Neural progenitor cell (in vitro differentiated cells): ENCODE data around the gene LIPC. TPM values are rescaled to one million over a fixed set of nuclear protein-coding genes. Genes with fewer than 3 reads are reported as not detected.

Experiments
- DNase-seq: peaks from one replicate; pipeline ENCODE4 v3.0.0-alpha.2; 2016; ENCODE audit warnings: low spot score
- H2AFZ ChIP-seq: fragments of 200-600 bp; sonication (generic); replicated peaks from 2 replicates; pipeline ENCODE4 v1.6.1; 2016; ENCODE audit warnings: antibody characterized with exemption
- H3F3A ChIP-seq: fragments of 200-600 bp; sonication (generic); 2 replicates; pipeline ENCODE4 v1.6.1; 2016; ENCODE audit warnings: antibody characterized with exemption, low read depth
- H3K27ac ChIP-seq: fragments of 200-600 bp; sonication (generic); 2 replicates; pipeline ENCODE4 v1.5.1; 2016; ENCODE audit warnings: mild to moderate bottlenecking
- H3K27me3 ChIP-seq: fragments of 200-600 bp; sonication (generic); 2 replicates; pipeline ENCODE4 v1.6.1; 2016; ENCODE audit warnings: mild to moderate bottlenecking, moderate library complexity
- H3K36me3 ChIP-seq: fragments of 200-600 bp; sonication (generic); 2 replicates; pipeline ENCODE4 v1.5.1; 2016
- H3K4me1 ChIP-seq: fragments of 200-600 bp; sonication (generic); 2 replicates; pipeline ENCODE4 v1.6.1; 2016; ENCODE audit warnings: mixed run types
- H3K4me2 ChIP-seq: fragments of 200-600 bp; sonication (generic); 2 replicates; pipeline ENCODE4 v1.6.1; 2016
- H3K4me3 ChIP-seq: fragments of 200-600 bp; sonication (generic); 2 replicates; pipeline ENCODE4 v1.5.1; 2016
- H3K79me2 ChIP-seq: fragments of 200-600 bp; sonication (generic); 2 replicates; pipeline ENCODE4 v1.6.1; 2016; ENCODE audit warnings: low read depth
- H3K9ac ChIP-seq: fragments of 200-600 bp; sonication (generic); 2 replicates; pipeline ENCODE4 v1.6.1; 2016
- H3K9me3 ChIP-seq: fragments of 200-600 bp; sonication (generic); 2 replicates; pipeline ENCODE4 v1.5.1; 2016; ENCODE audit warnings: low read depth
- H4K20me1 ChIP-seq: fragments of 200-600 bp; sonication (generic); 2 replicates; pipeline ENCODE4 v1.6.1; 2016; ENCODE audit warnings: low read depth
- H3K27ac Mint-ChIP-seq: 3 replicates; pipeline ENCODE4 v1.8.0; 2021; ENCODE audit warnings: mixed read lengths
- H3K27me3 Mint-ChIP-seq: 2 replicates; pipeline ENCODE4 v1.8.0; 2022; ENCODE audit warnings: low read depth, mild to moderate bottlenecking, inconsistent platforms, moderate library complexity, mixed read lengths; ENCODE audit not compliant: insufficient read depth
- H3K36me3 Mint-ChIP-seq: 3 replicates; pipeline ENCODE4 v1.8.0; 2021; ENCODE audit warnings: mixed read lengths
- H3K4me1 Mint-ChIP-seq: 3 replicates; pipeline ENCODE4 v1.8.0; 2021; ENCODE audit warnings: mixed read lengths
- H3K4me3 Mint-ChIP-seq: 3 replicates; pipeline ENCODE4 v1.8.0; 2021; ENCODE audit warnings: mild to moderate bottlenecking, moderate library complexity, mixed read lengths
- H3K9me3 Mint-ChIP-seq: 3 replicates; pipeline ENCODE4 v1.8.0; 2020; ENCODE audit warnings: mixed read lengths
- CTCF ChIP-seq: fragments of 200-600 bp; sonication (generic); IDR thresholded peaks from 2 replicates; pipeline ENCODE4 v1.5.1; 2017; ENCODE audit warnings: antibody characterized with exemption, mild to moderate bottlenecking
- EZH2 ChIP-seq: fragments of 200-600 bp; sonication (generic); IDR thresholded peaks from 2 replicates; pipeline ENCODE4 v1.6.1; 2017; ENCODE audit warnings: antibody characterized with exemption, mild to moderate bottlenecking, moderate library complexity
- EZH2phosphoT487 ChIP-seq: fragments of 200-600 bp; sonication (generic); IDR thresholded peaks from 2 replicates; pipeline ENCODE4 v1.6.1; 2017; ENCODE audit warnings: antibody characterized with exemption
- total RNA-seq: library from RNA; depleted of rRNA; stranded (reverse); fragments of >200 nt; gene quantifications from 2 replicates; pipeline ENCODE4 v1.2.3, GENCODE V29; 2015; ENCODE audit warnings: low replicate concordance

Gene LIPC
- total RNA-seq, 1 donor from 2014 or later = not detected

- Histone ChIP-seq H3K79me2 (no peaks in the 10 kb centered on the region), H3K27me3 (no peaks in the 10 kb centered on the region), H3K36me3 (no peaks in the 10 kb centered on the region), H3K27ac (no peak overlapping the region), H3K4me2 (no peak overlapping the region), H4K20me1 (no peaks in the 10 kb centered on the region), H3K4me1 (no peaks in the 10 kb centered on the region), H3F3A (no peaks in the 10 kb centered on the region), H3K4me3 (no peak overlapping the region), H2AFZ (no peak overlapping the region), H3K9me3 (no peaks in the 10 kb centered on the region), H3K9ac (no peak overlapping the region)
- peaks cover 29% of the 10 kb centered on the region for H3K4me1 Mint-ChIP-seq
- H3K4me3 Mint-ChIP-seq = no peak overlapping the region
- no peak overlapping the region for H3K27ac Mint-ChIP-seq
- DNase-seq = no peak
- H3K27me3 Mint-ChIP-seq = peaks cover 4% of the 10 kb centered on the region
- H3K9me3 Mint-ChIP-seq = no peaks in the 10 kb centered on the region
- no peak for TF ChIP-seq EZH2phosphoT487
- no peaks in the 10 kb centered on the region for H3K36me3 Mint-ChIP-seq
Measured at GRCh38 chr15:58454950-58455401, 23.2 kb downstream of the LIPC start.

GRCh38 chr15:58457466-58457965 lies 25.7 kb downstream of the LIPC start:
- Histone ChIP-seq H2AFZ (no peak overlapping the region), H3K4me3 (no peak overlapping the region), H3F3A (no peaks in the 10 kb centered on the region), H3K36me3 (no peaks in the 10 kb centered on the region), H3K79me2 (no peaks in the 10 kb centered on the region), H3K27ac (no peak overlapping the region), H3K4me2 (no peak overlapping the region), H3K4me1 (no peaks in the 10 kb centered on the region), H3K9me3 (no peaks in the 10 kb centered on the region), H4K20me1 (no peaks in the 10 kb centered on the region), H3K27me3 (no peaks in the 10 kb centered on the region), H3K9ac (no peak overlapping the region)
- H3K27ac Mint-ChIP-seq = no peak overlapping the region
- H3K27me3 Mint-ChIP-seq = peaks cover 9% of the 10 kb centered on the region
- H3K4me3 Mint-ChIP-seq = no peak overlapping the region
- DNase-seq = no peak
- H3K36me3 Mint-ChIP-seq = no peaks in the 10 kb centered on the region
- H3K9me3 Mint-ChIP-seq = peaks cover 3% of the 10 kb centered on the region
- H3K4me1 Mint-ChIP-seq = peaks cover 32% of the 10 kb centered on the region
- TF ChIP-seq CTCF = no peak

GRCh38 chr15:58458076-58458475 lies 26.3 kb downstream of the LIPC start:
- Histone ChIP-seq H3K4me3 (no peak overlapping the region), H4K20me1 (no peaks in the 10 kb centered on the region), H2AFZ (no peak overlapping the region), H3K79me2 (no peaks in the 10 kb centered on the region), H3F3A (no peaks in the 10 kb centered on the region), H3K9ac (no peak overlapping the region), H3K27ac (no peak overlapping the region), H3K27me3 (no peaks in the 10 kb centered on the region), H3K36me3 (no peaks in the 10 kb centered on the region), H3K4me2 (no peak overlapping the region), H3K9me3 (no peaks in the 10 kb centered on the region), H3K4me1 (no peaks in the 10 kb centered on the region)
- Mint-ChIP-seq H3K36me3 (no peaks in the 10 kb centered on the region), H3K27me3 (peaks cover 7% of the 10 kb centered on the region), H3K4me3 (no peak overlapping the region), H3K4me1 (peaks cover 36% of the 10 kb centered on the region), H3K27ac (peak overlapping the region; percentile 47), H3K9me3 (peaks cover 3% of the 10 kb centered on the region)
- TF ChIP-seq EZH2 = no peak
- TF ChIP-seq CTCF = no peak
- no peak for TF ChIP-seq EZH2phosphoT487
- no peak for DNase-seq

GRCh38 chr15:58459045-58459444 lies 27.3 kb downstream of the LIPC start:
- no peak overlapping the region for H3K27ac ChIP-seq
- no peaks in the 10 kb centered on the region for H3K4me1 ChIP-seq
- H3K27me3 ChIP-seq = no peaks in the 10 kb centered on the region
- no peak for TF ChIP-seq CTCF
- no peak for TF ChIP-seq EZH2
- no peak for TF ChIP-seq EZH2phosphoT487
- H4K20me1 ChIP-seq = no peaks in the 10 kb centered on the region
- Mint-ChIP-seq H3K36me3 (no peaks in the 10 kb centered on the region), H3K4me1 (peaks cover 44% of the 10 kb centered on the region), H3K4me3 (no peak overlapping the region), H3K27me3 (peaks cover 13% of the 10 kb centered on the region), H3K9me3 (peaks cover 3% of the 10 kb centered on the region), H3K27ac (no peak overlapping the region)
- no peak overlapping the region for H3K4me3 ChIP-seq
- DNase-seq = no peak
- H2AFZ ChIP-seq = no peak overlapping the region
- no peaks in the 10 kb centered on the region for H3K9me3 ChIP-seq
- no peak overlapping the region for H3K4me2 ChIP-seq
- no peaks in the 10 kb centered on the region for H3F3A ChIP-seq
- H3K79me2 ChIP-seq = no peaks in the 10 kb centered on the region
- H3K9ac ChIP-seq = no peak overlapping the region
- no peaks in the 10 kb centered on the region for H3K36me3 ChIP-seq
